K562 (cell line): ENCODE results near the gene NCCRP1. TPM values are rescaled to one million over a fixed set of nuclear protein-coding genes. Genes with fewer than 3 reads are reported as not detected.

Experiments used
- ATAC-seq: fragments of 200-7000 bp; cut with Tn5 transposase; 3 replicates; pipeline ENCODE4 v1.9.1; 2020; ENCODE audit warnings: moderate library complexity
- BruUV-seq: library from RNA; stranded (reverse); fragments of 400-500 nt; replicated peaks from 2 replicates; lab custom pipeline; 2021; lab: Mats Ljungman, UMichigan
- CTCF ChIA-PET: fragments of 300-600 bp; formaldehyde crosslinking; extraction: SDS; loops from one replicate; lab custom pipeline; 2021; ENCODE audit warnings: low intra/inter-chr PET ratio; lab: Yijun Ruan, JAX
- POLR2A ChIA-PET: fragments of 300-600, 350-650 bp; sonication (Branson Sonifier 250); formaldehyde crosslinking; extraction: SDS; loops from one replicate; lab custom pipeline; 2021; ENCODE audit warnings: antibody characterized with exemption, inconsistent platforms; lab: Yijun Ruan, JAX
- DNase-seq, 4 experiments: peaks; one replicate each; pipeline versions ENCODE4 v3.0.0 to v3.0.0-alpha.2; 2011 to 2018; ENCODE audit warnings: low spot score in 3 of 4, mixed read lengths in 3 of 4; ENCODE audit errors: extremely low read depth in 1 of 4
- FAIRE-seq: peaks from 2 replicates; lab custom pipeline; 2011; peaks lifted over from hg19 to GRCh38; lab: Jason Lieb, UNC
- H2AFZ ChIP-seq: 2 replicates; pipeline ENCODE4 v1.6.0; 2011; ENCODE audit warnings: low read depth, low read length, control low read depth, inconsistent platforms
- H3K27ac ChIP-seq: fragments of 200-600 bp; 3 replicates; pipeline ENCODE4 v1.8.0; 2011; ENCODE audit warnings: low read depth, mild to moderate bottlenecking, control low read depth, inconsistent platforms, low read length, moderate library complexity, mixed read lengths; ENCODE audit errors: extremely low read depth
- H3K27me3 ChIP-seq, 2 experiments: fragments of 300-600 bp in 1 of 2; 2 replicates in 1 of 2; 3 replicates in 1 of 2; pipeline versions ENCODE4 v1.6.0 to v1.8.0; 2011; ENCODE audit warnings: inconsistent platforms in 2 of 2, low read length in 2 of 2, mild to moderate bottlenecking in 1 of 2, mixed read lengths in 1 of 2, moderate library complexity in 1 of 2; ENCODE audit not compliant: control insufficient read depth in 2 of 2, insufficient read depth in 2 of 2
- H3K36me3 ChIP-seq: fragments of 300-600 bp; 3 replicates; pipeline ENCODE4 v1.8.0; 2011; ENCODE audit warnings: mild to moderate bottlenecking, low read length, inconsistent platforms; ENCODE audit not compliant: control insufficient read depth, insufficient read depth
- H3K4me1 ChIP-seq, 2 experiments: fragments of 200-600 bp in 1 of 2; replicated peaks in 1 of 2; 2 replicates in 1 of 2; 3 replicates in 1 of 2; pipeline versions ENCODE4 v1.5.1 to v1.8.0; 2011; ENCODE audit warnings: inconsistent platforms in 2 of 2, low read length in 2 of 2, mild to moderate bottlenecking in 1 of 2, mixed read lengths in 1 of 2, moderate library complexity in 1 of 2; ENCODE audit not compliant: control insufficient read depth in 2 of 2, insufficient read depth in 2 of 2
- H3K4me2 ChIP-seq: 2 replicates; pipeline ENCODE4 v1.6.1; 2011; ENCODE audit warnings: low read length, control low read depth, inconsistent platforms, mixed read lengths; ENCODE audit not compliant: insufficient read depth
- H3K4me3 ChIP-seq: fragments of 200-600 bp; sonication (generic), shearing (Covaris generic); 2 replicates; pipeline ENCODE4 v1.5.1; 2016; ENCODE audit warnings: control low read depth, inconsistent platforms
- H3K79me2 ChIP-seq: fragments of 200-600 bp; 3 replicates; pipeline ENCODE4 v1.8.0; 2011; ENCODE audit warnings: low read length, inconsistent platforms; ENCODE audit not compliant: control insufficient read depth, insufficient read depth
- H3K9ac ChIP-seq, 2 experiments: 2 replicates each; pipeline versions ENCODE4 v1.6.0 to v1.6.1; 2011; ENCODE audit warnings: low read depth in 2 of 2, low read length in 2 of 2, control low read depth in 1 of 2, inconsistent platforms in 1 of 2, mild to moderate bottlenecking in 1 of 2, mixed read lengths in 1 of 2; ENCODE audit not compliant: insufficient read depth in 1 of 2
- H3K9me1 ChIP-seq: one replicate; pipeline ENCODE4 v1.6.0; 2011; ENCODE audit warnings: inconsistent platforms, mild to moderate bottlenecking, low read length, moderate library complexity; ENCODE audit not compliant: control insufficient read depth, insufficient read depth
- H3K9me3 ChIP-seq: replicated peaks from 2 replicates; pipeline ENCODE4 v1.5.1; 2011; ENCODE audit warnings: low read depth, low read length, inconsistent platforms; ENCODE audit not compliant: control insufficient read depth, insufficient read depth
- H4K20me1 ChIP-seq: replicated peaks from 2 replicates; pipeline ENCODE4 v1.6.1; 2011; ENCODE audit warnings: low read length, inconsistent platforms, mixed read lengths; ENCODE audit not compliant: control insufficient read depth, insufficient read depth
- ATF7 ChIP-seq: fragments of 450-650 bp; IDR thresholded peaks from 2 replicates; pipeline ENCODE4 v1.7.1; 2014; ENCODE audit warnings: mild to moderate bottlenecking, moderate library complexity
- DMBX1 ChIP-seq: fragments of 250-450 bp; sonication (Bioruptor Pico); IDR thresholded peaks from 2 replicates; pipeline ENCODE4 v1.8.0; 2022; ENCODE audit warnings: inconsistent platforms, mild to moderate bottlenecking, moderate library complexity, borderline replicate concordance
- E2F3 ChIP-seq: fragments of 250-450 bp; sonication (Bioruptor Pico); IDR thresholded peaks from 2 replicates; pipeline ENCODE4 v1.4.0; 2020; ENCODE audit warnings: mild to moderate bottlenecking
- HLTF ChIP-seq: fragments of 450-650 bp; IDR thresholded peaks from 2 replicates; pipeline ENCODE4 v1.6.1; 2016
- RAD21 ChIP-seq, 2 experiments: fragments of 250-450 bp in 1 of 2; fragments of 450-650 bp in 1 of 2; sonication (Bioruptor Pico) in 1 of 2; formaldehyde crosslinking in 1 of 2; IDR thresholded peaks in 1 of 2; conservative IDR thresholded peaks in 1 of 2; 2 replicates each; pipeline versions ENCODE4 v1.4.0 to v1.8.0; 2020 to 2022; ENCODE audit warnings: mild to moderate bottlenecking in 2 of 2, moderate library complexity in 1 of 2
- RBM25 ChIP-seq: fragments of 200-400 bp; formaldehyde crosslinking; IDR thresholded peaks from 2 replicates; pipeline ENCODE4 v1.6.1; 2018; ENCODE audit warnings: low read length, low read depth, moderate library complexity; ENCODE audit not compliant: severe bottlenecking
- RERE ChIP-seq: sonication (generic); formaldehyde crosslinking; IDR thresholded peaks from 2 replicates; pipeline ENCODE4 v1.8.0; 2023; ENCODE audit warnings: missing genetic modification reagents, mild to moderate bottlenecking, borderline replicate concordance
- SLC30A9 ChIP-seq: fragments of 250-450 bp; sonication (Bioruptor Pico); IDR thresholded peaks from 2 replicates; pipeline ENCODE4 v1.8.0; 2022; ENCODE audit warnings: mild to moderate bottlenecking, moderate library complexity
- SMARCA5 ChIP-seq: fragments of 450-650 bp; IDR thresholded peaks from 2 replicates; pipeline ENCODE4 v1.6.1; 2016
- SMC3 ChIP-seq: conservative IDR thresholded peaks from 2 replicates; pipeline ENCODE4 v1.6.1; 2011; ENCODE audit warnings: low read depth, low read length, improper control_type of control experiment; ENCODE audit not compliant: insufficient read depth
- ZBED1 ChIP-seq: IDR thresholded peaks from 2 replicates; pipeline ENCODE4 v1.6.1; 2014
- WGBS: fragments of 100-300 bp; shearing (Covaris generic); methylation state at CpG from one replicate; pipeline ENCODE4 v1.1.6; 2016; ENCODE audit warnings: low coverage, mixed read lengths; ENCODE audit not compliant: insufficient coverage; ENCODE audit errors: missing lambda C conversion rate; 5-methylcytosine and 5-hydroxymethylcytosine counted together
- in situ Hi-C: fragments of 300-500 bp; cut with MboI; formaldehyde crosslinking; loops from 4 replicates; pipeline ENCODE4 v1.15.0; 2018; ENCODE audit warnings: inconsistent platforms, mixed read lengths
- intact Hi-C: fragments of 100-400 bp; cut with micrococcal nuclease; formaldehyde crosslinking; loops from 2 replicates; pipeline ENCODE4 v1.14.2; 2022
- polyA plus RNA-seq, 8 experiments: library from polyadenylated mRNA; depleted of rRNA in 4 of 8; stranded (reverse) in 5 of 8; unstranded in 3 of 8; fragments of >200 nt; fragmentation: Nextera tagmentation in 2 of 8; fragmentation: Illumina TruSeq in 1 of 8; extraction: Ambion mirVana in 2 of 8; extraction: Trizol in 1 of 8; gene quantifications; 2 replicates each; pipeline versions ENCODE4 v1.2.1 to v1.2.3, GENCODE V29; 2011 to 2014; ENCODE audit warnings: inconsistent platforms in 1 of 8, missing spikeins in 1 of 8
- total RNA-seq, 7 experiments: library from RNA; depleted of rRNA in 6 of 7; stranded (reverse); fragments of >200 nt in 6 of 7; fragmentation: Illumina TruSeq in 2 of 7; extraction: Trizol in 2 of 7; gene quantifications; 2 replicates each; pipeline versions ENCODE4 v1.2.1 to v1.2.3, GENCODE V29; 2011 to 2021; ENCODE audit warnings: low replicate concordance in 1 of 7
- TF ChIP-seq, protein P1 (sequence below): fragments of 450-650 bp; formaldehyde crosslinking; IDR thresholded peaks from 2 replicates; pipeline ENCODE4 v1.4.0; 2020; ENCODE audit warnings: mild to moderate bottlenecking, moderate library complexity

Gene NCCRP1
- total and polyA plus RNA-seq, 9 of the 15 experiments (the other 6 are each of a cell fraction or from before 2014, with no cell fraction given) = 0.05 TPM; not detected in 8

DNA sequence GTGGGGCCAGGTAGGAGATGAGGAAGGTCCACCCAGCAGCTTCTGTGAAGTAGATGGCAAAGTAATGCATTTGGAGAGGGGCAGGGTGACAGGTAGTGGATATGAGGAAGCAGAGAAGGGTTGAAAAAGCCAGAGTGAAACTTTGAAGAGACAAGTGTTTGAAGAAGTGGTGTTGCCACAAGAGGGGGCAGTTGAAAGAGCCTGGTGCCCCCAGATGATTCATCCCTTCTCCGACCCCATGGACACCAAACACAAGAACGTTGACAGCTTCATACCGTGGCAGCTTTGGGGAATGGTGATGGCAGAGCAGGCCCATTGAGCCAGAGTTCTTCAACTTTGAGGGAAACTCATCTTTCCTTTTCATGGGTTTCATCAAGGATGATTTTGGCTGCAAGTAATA lies 28.1 kb downstream of the NCCRP1 start (continued):
- TF ChIP-seq RBM25 (no peak), DMBX1 (no peak), ZBED1 (no peak), RAD21 (CRISPR knock-in tag; conservative IDR thresholded peaks at IDR 0.05 in 1 of 2, IDR thresholded peaks at IDR 0.05 in 1 of 2) (peak in 1 of 2 experiments; percentile 31; a peak in 2 of 4 replicates), SMC3 (0 out of 2 replicates have a peak, but pooled peaks have one; percentile 15)

DNA sequence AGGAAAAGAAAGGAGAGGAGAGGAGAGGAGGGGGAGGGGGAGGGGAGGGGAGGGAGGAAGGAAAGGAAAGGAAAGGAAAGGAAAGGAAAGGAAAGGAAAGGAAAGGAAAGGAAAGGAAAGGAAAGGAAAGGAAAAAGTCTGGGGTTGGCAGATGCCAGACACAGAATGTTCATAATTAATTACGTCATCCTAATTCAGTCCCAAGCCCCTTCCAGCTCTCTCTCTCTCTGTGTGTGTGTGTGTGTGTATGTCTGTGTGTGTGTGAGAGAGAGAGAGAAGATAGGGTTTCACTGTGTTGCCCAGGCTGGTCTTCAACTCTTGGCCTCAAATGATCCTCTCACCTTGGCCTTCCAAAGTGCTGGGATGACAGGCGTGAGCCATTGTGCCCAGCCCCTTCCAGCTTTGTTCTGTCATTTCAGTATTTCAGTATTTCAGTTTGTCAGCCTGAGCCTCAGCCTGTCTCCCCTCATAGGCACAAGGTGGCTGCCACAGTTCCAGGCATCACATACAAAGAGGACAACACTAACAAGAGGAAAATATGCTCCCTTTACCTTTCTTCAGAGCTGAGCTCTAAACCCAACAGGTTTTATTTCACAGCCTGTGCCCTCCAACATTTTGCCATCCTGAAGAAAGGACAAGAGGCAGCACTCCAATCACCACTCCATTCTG lies 33.5 kb downstream of the NCCRP1 start:
- no peak for FAIRE-seq
- no TSS peak for BruUV-seq
- H3K4me2 ChIP-seq = no peak overlapping the region
- H3K9me3 ChIP-seq = no peaks in the 10 kb centered on the region
- DNase-seq = no peak
- no peaks in the 10 kb centered on the region for H3K36me3 ChIP-seq
- ChIA-PET POLR2A (interaction anchor here (0.6 to 0.7 kb wide), 2 partner anchors 11 to 155 kb away, joined by 3 read pairs; no protein-coding TSS in a partner anchor), CTCF (no interaction called here)
- H3K27ac ChIP-seq = no peak overlapping the region
- ATAC-seq = no peak
- no peak overlapping the region for H3K4me3 ChIP-seq
- WGBS = 0% methylated on average over 1 of the region's 2 CpGs
- no peaks in the 10 kb centered on the region; a peak in 1 of 5 replicates for H3K4me1 ChIP-seq
- intact Hi-C loops (no loop called here), in situ Hi-C loops (no loop called here)
- peaks cover 2 to 12% of the 10 kb centered on the region in 2 experiments; a peak in 4 of 5 replicates for H3K27me3 ChIP-seq
- no peak overlapping the region for H2AFZ ChIP-seq
- no peaks in the 10 kb centered on the region for H4K20me1 ChIP-seq
- H3K9me1 ChIP-seq = no peaks in the 10 kb centered on the region
- no peak overlapping the region for H3K9ac ChIP-seq
- H3K79me2 ChIP-seq = no peaks in the 10 kb centered on the region
- TF ChIP-seq, protein P1, sequence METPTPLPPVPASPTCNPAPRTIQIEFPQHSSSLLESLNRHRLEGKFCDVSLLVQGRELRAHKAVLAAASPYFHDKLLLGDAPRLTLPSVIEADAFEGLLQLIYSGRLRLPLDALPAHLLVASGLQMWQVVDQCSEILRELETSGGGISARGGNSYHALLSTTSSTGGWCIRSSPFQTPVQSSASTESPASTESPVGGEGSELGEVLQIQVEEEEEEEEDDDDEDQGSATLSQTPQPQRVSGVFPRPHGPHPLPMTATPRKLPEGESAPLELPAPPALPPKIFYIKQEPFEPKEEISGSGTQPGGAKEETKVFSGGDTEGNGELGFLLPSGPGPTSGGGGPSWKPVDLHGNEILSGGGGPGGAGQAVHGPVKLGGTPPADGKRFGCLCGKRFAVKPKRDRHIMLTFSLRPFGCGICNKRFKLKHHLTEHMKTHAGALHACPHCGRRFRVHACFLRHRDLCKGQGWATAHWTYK (CRISPR knock-in tag) = no peak
- TF ChIP-seq SMC3 (no peak), ATF7 (peak; percentile 62; the same call in 1 of the 2 replicates), SLC30A9 (no peak), RERE (CRISPR knock-in tag) (no peak), SMARCA5 (peak; percentile 54; the same call in 1 of the 2 replicates), HLTF (0 out of 2 replicates have a peak, but pooled peaks have one; percentile 47), E2F3 (no peak)
